Right lobe of liver (tissue), 6 donors: ENCODE results near the gene DNAJB9. TPM values are rescaled to one million over a fixed set of nuclear protein-coding genes. Genes with fewer than 3 reads are reported as not detected.

ENCODE experiments used
- ATAC-seq, 4 donors: fragments of 200-7000 bp; cut with Tn5 transposase; one replicate each; pipeline ENCODE4 v1.9.1; 2020; ENCODE audit warnings: mild to moderate bottlenecking in 4 of 4, moderate library complexity in 4 of 4
- DNase-seq, 3 donors: peaks; one replicate each; pipeline ENCODE4 v3.0.0-alpha.2; 2020
- H3K27ac ChIP-seq, 3 donors: fragments of 200-600 bp; one replicate each; pipeline ENCODE4 v1.8.0; 2022
- H3K27me3 ChIP-seq, 2 donors: fragments of 200-600 bp; one replicate each; pipeline ENCODE4 v1.8.0; 2022
- H3K36me3 ChIP-seq, 4 donors: fragments of 200-600 bp; sonication (generic) in 1 of 4; one replicate each; pipeline versions ENCODE4 v1.5.1 to v1.8.0; 2017 to 2022; ENCODE audit warnings: control low read depth in 1 of 4
- H3K4me1 ChIP-seq, 4 donors: fragments of 200-600 bp; sonication (generic) in 1 of 4; one replicate each; pipeline versions ENCODE4 v1.5.1 to v1.8.0; 2017 to 2022; ENCODE audit warnings: control low read depth in 1 of 4
- H3K4me3 ChIP-seq, 3 donors: fragments of 200-600 bp; one replicate each; pipeline ENCODE4 v1.8.0; 2022
- H3K9me3 ChIP-seq, 4 donors: fragments of 200-600 bp; sonication (generic) in 1 of 4; one replicate each; pipeline versions ENCODE4 v1.5.1 to v1.8.0; 2017 to 2022; ENCODE audit warnings: control low read depth in 1 of 4
- CTCF ChIP-seq, 4 donors: fragments of 200-600 bp in 3 of 4; fragments of 450-650 bp in 1 of 4; IDR thresholded peaks; one replicate each; pipeline versions ENCODE4 v1.5.1 to v1.8.0; 2016 to 2022; ENCODE audit warnings: antibody characterized with exemption in 4 of 4, mild to moderate bottlenecking in 2 of 4
- POLR2A ChIP-seq: fragments of 450-650 bp; IDR thresholded peaks from one replicate; pipeline ENCODE4 v1.6.1; 2017; ENCODE audit warnings: antibody characterized with exemption, mild to moderate bottlenecking
- WGBS: methylation state at CpG from one replicate; pipeline ENCODE4 v1.1.6; 2018; ENCODE audit warnings: low coverage, low lambda C conversion rate; ENCODE audit not compliant: insufficient coverage; ENCODE audit errors: missing lambda C conversion rate; 5-methylcytosine and 5-hydroxymethylcytosine counted together
- intact Hi-C, 2 donors: fragments of 100-400 bp; cut with DNase I; formaldehyde crosslinking; loops; one replicate each; pipeline versions ENCODE4 v1.11.2 to v1.14.1; 2022
- total RNA-seq, 6 experiments: library from RNA; depleted of rRNA in 2 of 6; stranded (reverse); fragments of >200 nt in 2 of 6; fragmentation: NEBNext Ultra II Directional in 3 of 6; extraction: Animal tissue kit (Norgen Biotek cat#: 25700) in 3 of 6; gene quantifications; one replicate each; pipeline versions ENCODE4 v1.1.0 to v1.2.4, GENCODE V29; 2016 to 2023
- donor health status: DM: no; HTN: yes; CAD: no.
- donor health status: DM: no; HTN: no; CAD: no.
- donor health status: DM: no; HTN: no; CAD: no.
- donor health status: DM: no; HTN: yes; CAD: no.
- donor health status: DM: no; HTN: yes; CAD: no.

Gene DNAJB9
- total RNA-seq, 6 experiments from 2014 or later = 39.1 to 57.0 (median 53.4) TPM

DNA sequence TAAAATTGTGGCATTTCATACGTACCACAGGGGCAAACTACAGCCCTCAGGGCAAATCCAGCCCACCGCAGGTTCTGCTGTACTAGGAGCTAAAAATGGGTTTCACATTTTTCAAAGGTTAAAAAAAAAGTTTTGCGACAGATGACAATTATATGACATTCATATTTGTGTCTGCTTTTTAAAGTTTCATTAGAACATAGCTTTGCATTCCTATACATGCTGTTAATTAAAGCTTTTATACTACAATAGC is 43.0 kb upstream of the DNAJB9 start:
- intact Hi-C loops = no loop called here
- 5% methylated on average over 3 of the region's 3 CpGs for WGBS
- H3K9me3 ChIP-seq = no peaks in the 10 kb centered on the region
- ATAC-seq (no peak), DNase-seq (no peak)
- H3K4me3 ChIP-seq = peak overlapping the region; percentile 50 to 65 (median 60)
- H3K36me3 ChIP-seq = no peaks in the 10 kb centered on the region
- peaks cover 0 to 25% (median 4%) of the 10 kb centered on the region in 4 donors for H3K4me1 ChIP-seq
- peak overlapping the region; percentile 90 to 98 (median 98) for H3K27ac ChIP-seq
- no peaks in the 10 kb centered on the region for H3K27me3 ChIP-seq
- TF ChIP-seq CTCF (IDR thresholded peaks at IDR 0.05) = no peak
- TF ChIP-seq POLR2A = no peak

DNA sequence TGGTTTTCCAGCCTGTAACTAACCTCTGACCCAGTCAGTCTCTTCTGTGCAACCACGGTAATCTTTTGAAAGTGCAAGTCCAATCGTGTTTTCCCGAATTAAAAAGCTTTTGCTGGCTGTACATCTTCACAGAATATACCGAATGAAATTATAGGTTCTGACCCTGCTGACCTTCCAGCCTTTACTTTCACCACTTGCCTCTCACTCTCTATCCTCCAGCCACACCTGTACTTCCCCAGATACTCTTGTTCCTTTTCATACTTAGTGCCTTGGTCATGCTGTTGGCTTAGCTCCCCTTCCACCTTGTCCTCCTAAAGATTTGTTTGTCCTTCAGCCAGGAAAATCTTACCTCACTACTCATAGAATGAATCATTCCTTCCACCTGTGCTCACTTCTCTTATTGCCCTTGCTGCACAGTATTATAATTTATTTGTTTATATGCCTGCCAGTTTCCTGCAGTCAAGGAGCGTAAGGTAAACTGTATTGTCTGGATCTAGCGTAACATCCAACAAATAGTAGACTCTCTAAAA is 41.4 kb upstream of the DNAJB9 start:
- H3K27me3 ChIP-seq = no peaks in the 10 kb centered on the region
- 90% methylated on average over 5 of the region's 6 CpGs for WGBS
- no peak overlapping the region for H3K27ac ChIP-seq
- no peak overlapping the region for H3K4me3 ChIP-seq
- no peaks in the 10 kb centered on the region for H3K9me3 ChIP-seq
- DNase-seq (no peak), ATAC-seq (no peak)
- intact Hi-C loops = no loop called here
- H3K36me3 ChIP-seq = no peaks in the 10 kb centered on the region
- H3K4me1 ChIP-seq = peaks cover 0 to 20% (median 4%) of the 10 kb centered on the region in 4 donors
- TF ChIP-seq CTCF (IDR thresholded peaks at IDR 0.05) = no peak
- TF ChIP-seq POLR2A = no peak

- TF ChIP-seq CTCF (IDR thresholded peaks at IDR 0.05) (no peak), POLR2A (no peak)
- H3K4me1 ChIP-seq = peaks cover 0 to 9% (median 4%) of the 10 kb centered on the region in 4 donors
- H3K27ac ChIP-seq = no peak overlapping the region
- no peak for DNase-seq
- intact Hi-C loops = no loop called here
- 86% methylated on average over 3 of the region's 3 CpGs for WGBS
- no peaks in the 10 kb centered on the region for H3K9me3 ChIP-seq
- no peak for ATAC-seq
- H3K27me3 ChIP-seq = no peaks in the 10 kb centered on the region
- H3K4me3 ChIP-seq = no peak overlapping the region
- H3K36me3 ChIP-seq = no peaks in the 10 kb centered on the region
Observed at GRCh38 chr7:108529341-108529740, 40.3 kb upstream of the DNAJB9 start.

DNA sequence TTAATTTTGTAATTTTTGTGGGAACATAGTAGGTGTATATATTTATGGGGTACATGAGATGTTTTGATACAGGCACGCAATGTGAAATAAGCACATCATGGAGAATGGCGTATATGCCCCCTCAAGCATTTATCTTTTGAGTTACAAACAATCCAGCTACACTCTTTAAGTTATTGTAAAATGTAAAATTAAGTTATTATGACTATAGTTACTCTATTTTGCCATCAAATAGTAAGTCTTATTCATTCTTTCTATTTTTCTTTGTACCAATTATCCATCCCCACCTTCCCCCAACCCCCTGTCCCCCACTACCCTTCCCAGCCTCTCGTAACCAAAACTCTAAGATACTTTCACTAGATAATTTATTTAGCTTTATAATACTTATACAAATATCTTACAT is 36.0 kb upstream of the DNAJB9 start:
- intact Hi-C loops = no loop called here
- DNase-seq (no peak), ATAC-seq (no peak)
- H3K27me3 ChIP-seq = no peaks in the 10 kb centered on the region
- no peak overlapping the region for H3K4me3 ChIP-seq
- WGBS = 91% methylated on average over 3 of the region's 3 CpGs
- TF ChIP-seq CTCF (IDR thresholded peaks at IDR 0.05) = no peak
- no peak overlapping the region for H3K27ac ChIP-seq
- peaks cover 0 to 6% (median 0%) of the 10 kb centered on the region in 4 donors for H3K4me1 ChIP-seq
- no peaks in the 10 kb centered on the region for H3K9me3 ChIP-seq
- H3K36me3 ChIP-seq = no peaks in the 10 kb centered on the region

GRCh38 chr7:108535257-108535656 is 34.4 kb upstream of the DNAJB9 start:
- H3K4me3 ChIP-seq = no peak overlapping the region
- H3K4me1 ChIP-seq = peaks cover 0 to 6% (median 0%) of the 10 kb centered on the region in 4 donors
- H3K27ac ChIP-seq = no peak overlapping the region
- no peak for DNase-seq
- no peaks in the 10 kb centered on the region for H3K9me3 ChIP-seq
- no peak for ATAC-seq
- H3K27me3 ChIP-seq = no peaks in the 10 kb centered on the region
- intact Hi-C loops = no loop called here
- 43% methylated on average over 5 of the region's 5 CpGs for WGBS
- TF ChIP-seq POLR2A (no peak), CTCF (IDR thresholded peaks at IDR 0.05) (no peak)
- no peaks in the 10 kb centered on the region for H3K36me3 ChIP-seq
